MV-4-11 (cell line): Measurements from ENCODE around the gene HOXA7.

Experiments used
- DNase-seq: peaks from one replicate; lab custom pipeline; 2025; lab: John Stamatoyannopoulos, UW

HOXA7 gene

DNA sequence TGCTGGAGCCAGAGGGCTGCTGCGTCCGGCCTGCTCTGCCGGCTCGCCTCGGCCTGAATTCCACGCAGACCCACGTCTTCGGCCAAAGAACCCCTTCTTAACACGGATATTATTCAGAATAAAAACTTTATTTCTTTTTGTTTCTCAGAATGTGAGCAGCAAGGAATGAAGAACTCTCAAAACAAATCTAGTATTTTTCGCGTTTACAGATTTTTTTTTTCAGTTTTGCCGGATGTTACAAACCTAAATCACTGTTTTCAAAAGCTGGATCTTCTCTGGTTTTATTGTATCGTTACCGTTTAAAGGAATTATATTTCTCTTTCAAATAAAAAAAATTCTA lies 49.6 kb downstream of the HOXA7 start:
- DNase-seq: no peak

DNA sequence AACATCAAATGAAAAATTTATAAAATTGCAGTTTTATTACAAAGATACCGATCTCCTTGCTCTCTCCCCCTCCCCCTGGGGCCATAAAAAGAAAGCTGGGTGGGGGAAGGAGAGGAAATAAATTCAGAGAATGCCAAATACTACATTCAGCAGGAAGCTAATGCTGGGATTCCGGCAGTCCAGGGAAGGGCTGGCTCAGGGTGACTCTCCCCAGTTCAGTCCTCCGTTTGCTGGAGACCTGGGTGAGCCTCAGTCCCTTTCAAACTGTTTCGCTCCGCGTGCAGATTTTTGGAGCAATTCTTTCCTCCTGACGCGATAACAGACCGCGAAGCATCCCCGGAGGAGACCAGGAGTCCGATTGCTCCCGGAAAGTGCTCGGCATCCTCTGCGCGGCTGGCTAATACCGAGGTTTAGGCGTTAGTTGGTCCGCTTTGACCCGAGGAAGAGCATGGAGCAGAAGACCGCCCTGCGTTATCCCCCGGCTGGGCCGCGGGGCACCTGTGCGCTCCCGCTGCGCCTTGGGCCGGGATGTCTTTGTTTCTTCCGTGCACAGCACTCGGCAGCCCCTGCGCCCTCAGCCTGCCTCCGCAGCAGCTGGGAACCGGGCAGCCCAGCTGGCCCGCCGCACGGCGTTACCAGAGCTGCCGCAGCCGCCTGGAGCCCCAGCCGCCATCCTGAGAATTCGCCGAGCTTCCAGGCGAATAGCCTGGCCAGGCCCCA lies 50.1 kb downstream of the HOXA7 start:
- DNase-seq: no peak

GRCh38 chr7:27105301-27106031 lies 51.0 kb downstream of the HOXA7 start:
- no peak for DNase-seq

- no peak for DNase-seq
Observed at GRCh38 chr7:27104341-27105058, 52.0 kb downstream of the HOXA7 start.
